ENCODE measurements around the gene HDGFL2.
A peak's percentile ranks its signal among the peaks of the same experiment; 100 is the strongest.
"Not testable (repeated sequence)": the region's sequence is repeated elsewhere in the genome, so short reads cannot be mapped to it uniquely, and the experiment has no call there.

HDGFL2 gene

GRCh38 chr19:4534836-4535658, 63.0 kb downstream of the HDGFL2 start, which contains the start of gene PLIN5:
Gene PLIN5 (minus strand): TSS chr19:4535224. CDS start chr19:4534074, 1,150 bp downstream.
- H3K4me3 ChIP-seq (ENCODE audit: low read length) = peak within 1 kb of the TSS; percentile 74
- peak within 1 kb of the TSS; percentile 56 for H3K9ac ChIP-seq (ENCODE audit: low read length)

GRCh38 chr19:4536798-4537197, 64.7 kb downstream of the HDGFL2 start:
- H3K4me1 ChIP-seq (ENCODE audit: control insufficient read depth, insufficient read depth, low read length) = peaks cover 22% of the 10 kb centered on the region
- H3K27me3 ChIP-seq (replicated peaks; ENCODE audit: control insufficient read depth, insufficient read depth, low read length) = peaks cover 47% of the 10 kb centered on the region
- H3K36me3 ChIP-seq (ENCODE audit: control insufficient read depth, insufficient read depth, low read length, severe bottlenecking) = no peaks in the 10 kb centered on the region
- H3K9me3 ChIP-seq (ENCODE audit: control insufficient read depth, low read length) = peaks cover 4% of the 10 kb centered on the region
- H3K9ac ChIP-seq (ENCODE audit: low read length) = no peak overlapping the region
- no peak overlapping the region for H3K4me3 ChIP-seq (ENCODE audit: low read length)
- no peak for DNase-seq (ENCODE audit: low read depth)

More at GRCh38 chr19:4534836-4535658, 63.0 kb downstream of the HDGFL2 start, which contains the start of gene PLIN5:
- Histone ChIP-seq H3K36me3 (ENCODE audit: control insufficient read depth, insufficient read depth, low read length, severe bottlenecking) (no peaks in the 10 kb centered on the region), H3K27me3 (replicated peaks; ENCODE audit: control insufficient read depth, insufficient read depth, low read length) (peaks cover 47% of the 10 kb centered on the region), H3K4me1 (ENCODE audit: control insufficient read depth, insufficient read depth, low read length) (peaks cover 17% of the 10 kb centered on the region), H3K9me3 (ENCODE audit: control insufficient read depth, low read length) (no peaks in the 10 kb centered on the region)
- peak; percentile 37 for DNase-seq (ENCODE audit: low read depth)

- H3K4me3 ChIP-seq (ENCODE audit: low read length) = no peak overlapping the region
- H3K27me3 ChIP-seq (replicated peaks; ENCODE audit: control insufficient read depth, insufficient read depth, low read length) = peaks cover 47% of the 10 kb centered on the region
- no peak overlapping the region for H3K9ac ChIP-seq (ENCODE audit: low read length)
- peaks cover 4% of the 10 kb centered on the region for H3K9me3 ChIP-seq (ENCODE audit: control insufficient read depth, low read length)
- no peaks in the 10 kb centered on the region for H3K36me3 ChIP-seq (ENCODE audit: control insufficient read depth, insufficient read depth, low read length, severe bottlenecking)
- H3K4me1 ChIP-seq (ENCODE audit: control insufficient read depth, insufficient read depth, low read length) = peaks cover 22% of the 10 kb centered on the region
- no peak for DNase-seq (ENCODE audit: low read depth)
Observed at GRCh38 chr19:4537953-4538600, 66.0 kb downstream of the HDGFL2 start.

- H3K36me3 ChIP-seq (ENCODE audit: control insufficient read depth, insufficient read depth, low read length, severe bottlenecking) = no peaks in the 10 kb centered on the region
- peaks cover 4% of the 10 kb centered on the region for H3K9me3 ChIP-seq (ENCODE audit: control insufficient read depth, low read length)
- H3K27me3 ChIP-seq (replicated peaks; ENCODE audit: control insufficient read depth, insufficient read depth, low read length) = peaks cover 47% of the 10 kb centered on the region
- H3K4me3 ChIP-seq (ENCODE audit: low read length) = no peak overlapping the region
- no peak overlapping the region for H3K9ac ChIP-seq (ENCODE audit: low read length)
- no peak for DNase-seq (ENCODE audit: low read depth)
- H3K4me1 ChIP-seq (ENCODE audit: control insufficient read depth, insufficient read depth, low read length) = peaks cover 22% of the 10 kb centered on the region
Observed at GRCh38 chr19:4538601-4538954, 66.5 kb downstream of the HDGFL2 start.

- no peak for DNase-seq (ENCODE audit: low read depth)
- no peaks in the 10 kb centered on the region for H3K36me3 ChIP-seq (ENCODE audit: control insufficient read depth, insufficient read depth, low read length, severe bottlenecking)
- no peak overlapping the region for H3K9ac ChIP-seq (ENCODE audit: low read length)
- H3K4me3 ChIP-seq (ENCODE audit: low read length) = no peak overlapping the region
- peaks cover 43% of the 10 kb centered on the region for H3K27me3 ChIP-seq (replicated peaks; ENCODE audit: control insufficient read depth, insufficient read depth, low read length)
- H3K9me3 ChIP-seq (ENCODE audit: control insufficient read depth, low read length) = peaks cover 4% of the 10 kb centered on the region
- H3K4me1 ChIP-seq (ENCODE audit: control insufficient read depth, insufficient read depth, low read length) = peaks cover 22% of the 10 kb centered on the region
Observed at GRCh38 chr19:4539169-4539692, 67.1 kb downstream of the HDGFL2 start.

GRCh38 chr19:4539693-4540581, 67.8 kb downstream of the HDGFL2 start, which contains the start of gene LRG1:
Gene LRG1 (minus strand): TSS chr19:4540036. CDS start chr19:4540013, 23 bp downstream.
- Histone ChIP-seq H3K4me1 (ENCODE audit: control insufficient read depth, insufficient read depth, low read length) (peaks cover 20% of the 10 kb centered on the region), H3K4me3 (ENCODE audit: low read length) (no peak within 1 kb of the TSS), H3K27me3 (replicated peaks; ENCODE audit: control insufficient read depth, insufficient read depth, low read length) (peaks cover 36% of the 10 kb centered on the region), H3K9me3 (ENCODE audit: control insufficient read depth, low read length) (peaks cover 4% of the 10 kb centered on the region), H3K9ac (ENCODE audit: low read length) (no peak within 1 kb of the TSS), H3K36me3 (ENCODE audit: control insufficient read depth, insufficient read depth, low read length, severe bottlenecking) (no peaks in the 10 kb centered on the region)
- DNase-seq (ENCODE audit: low read depth) = no peak

GRCh38 chr19:4541114-4541805, 69.2 kb downstream of the HDGFL2 start:
- DNase-seq (ENCODE audit: low read depth) = no peak
- H3K4me1 ChIP-seq (ENCODE audit: control insufficient read depth, insufficient read depth, low read length) = peaks cover 16% of the 10 kb centered on the region
- H3K9ac ChIP-seq (ENCODE audit: low read length) = no peak overlapping the region
- peaks cover 4% of the 10 kb centered on the region for H3K9me3 ChIP-seq (ENCODE audit: control insufficient read depth, low read length)
- no peak overlapping the region for H3K4me3 ChIP-seq (ENCODE audit: low read length)
- peaks cover 25% of the 10 kb centered on the region for H3K27me3 ChIP-seq (replicated peaks; ENCODE audit: control insufficient read depth, insufficient read depth, low read length)
- no peaks in the 10 kb centered on the region for H3K36me3 ChIP-seq (ENCODE audit: control insufficient read depth, insufficient read depth, low read length, severe bottlenecking)

GRCh38 chr19:4541806-4542145, 69.7 kb downstream of the HDGFL2 start:
- not testable (repeated sequence) for H3K36me3 ChIP-seq (ENCODE audit: control insufficient read depth, insufficient read depth, low read length, severe bottlenecking); DNase-seq (ENCODE audit: low read depth); H3K9me3 ChIP-seq (ENCODE audit: control insufficient read depth, low read length); H3K4me3 ChIP-seq (ENCODE audit: low read length); H3K9ac ChIP-seq (ENCODE audit: low read length)
- Histone ChIP-seq H3K4me1 (ENCODE audit: control insufficient read depth, insufficient read depth, low read length) (peaks cover 13% of the 10 kb centered on the region), H3K27me3 (replicated peaks; ENCODE audit: control insufficient read depth, insufficient read depth, low read length) (peaks cover 21% of the 10 kb centered on the region)

GRCh38 chr19:4542896-4543841, 71.1 kb downstream of the HDGFL2 start:
- Histone ChIP-seq H3K4me1 (ENCODE audit: control insufficient read depth, insufficient read depth, low read length) (peaks cover 9% of the 10 kb centered on the region), H3K9me3 (ENCODE audit: control insufficient read depth, low read length) (peaks cover 4% of the 10 kb centered on the region), H3K36me3 (ENCODE audit: control insufficient read depth, insufficient read depth, low read length, severe bottlenecking) (no peaks in the 10 kb centered on the region), H3K4me3 (ENCODE audit: low read length) (no peak overlapping the region), H3K9ac (ENCODE audit: low read length) (no peak overlapping the region), H3K27me3 (replicated peaks; ENCODE audit: control insufficient read depth, insufficient read depth, low read length) (peaks cover 13% of the 10 kb centered on the region)
- DNase-seq (ENCODE audit: low read depth) = no peak

All from adipocyte (in vitro differentiated cells).